Measurements from ENCODE around the gene DCST1. TPM values are rescaled to one million over a fixed set of nuclear protein-coding genes. Genes with fewer than 3 reads are reported as not detected.

The DCST1 gene
- total and polyA plus RNA-seq, 2 donors (not counting 1 experiment from before 2014, with no cell fraction given) = 0.22 TPM; not detected in 1

DNA sequence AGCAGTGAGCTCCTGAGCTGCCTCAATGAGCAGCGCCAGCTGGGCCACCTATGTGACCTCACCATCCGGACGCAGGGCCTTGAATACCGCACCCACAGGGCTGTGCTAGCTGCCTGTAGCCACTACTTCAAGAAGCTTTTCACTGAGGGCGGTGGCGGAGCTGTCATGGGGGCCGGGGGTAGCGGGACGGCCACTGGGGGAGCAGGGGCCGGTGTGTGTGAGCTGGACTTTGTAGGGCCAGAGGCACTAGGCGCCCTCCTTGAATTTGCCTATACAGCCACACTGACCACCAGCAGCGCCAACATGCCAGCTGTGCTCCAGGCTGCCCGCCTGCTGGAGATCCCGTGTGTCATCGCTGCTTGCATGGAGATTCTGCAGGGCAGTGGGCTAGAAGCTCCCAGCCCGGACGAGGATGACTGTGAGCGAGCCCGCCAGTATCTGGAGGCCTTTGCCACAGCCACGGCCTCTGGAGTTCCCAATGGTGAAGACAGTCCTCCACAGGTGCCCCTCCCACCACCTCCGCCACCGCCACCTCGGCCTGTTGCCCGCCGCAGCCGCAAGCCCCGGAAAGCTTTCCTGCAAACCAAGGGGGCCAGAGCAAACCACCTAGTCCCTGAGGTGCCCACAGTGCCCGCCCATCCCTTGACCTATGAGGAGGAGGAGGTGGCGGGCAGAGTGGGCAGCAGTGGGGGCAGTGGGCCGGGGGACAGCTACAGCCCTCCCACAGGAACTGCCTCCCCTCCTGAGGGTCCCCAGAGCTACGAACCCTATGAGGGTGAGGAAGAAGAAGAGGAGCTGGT, 18.7 kb upstream of the DCST1 start:
- DNase-seq (no peak), ATAC-seq (ENCODE audit: low read depth) (no peak)
- peaks cover 12% of the 10 kb centered on the region for H4K20me1 ChIP-seq (ENCODE audit: control insufficient read depth, insufficient read depth, low read length, poor library complexity, severe bottlenecking)
- peaks cover 0 to 2% (median 0%) of the 10 kb centered on the region in 3 donors for H3K9me3 ChIP-seq (ENCODE audit: control extremely low read depth in 1 of 3, control insufficient read depth in 2 of 3, insufficient read depth in 1 of 3, low read length in 2 of 3)
- H3K4me1 ChIP-seq (ENCODE audit: control insufficient read depth in 2 of 2, insufficient read depth in 2 of 2, low read length in 2 of 2) = peaks cover 77 to 91% of the 10 kb centered on the region in 2 donors
- peak overlapping the region in 1 of 2 donors; percentile 89 for H3K27ac ChIP-seq (ENCODE audit: low read length in 2 of 2)
- H2AFZ ChIP-seq (ENCODE audit: insufficient read depth, low read depth, low read length, poor library complexity, severe bottlenecking) = no peak overlapping the region
- H3K4me3 ChIP-seq (ENCODE audit: control extremely low read depth in 1 of 5, extremely low read depth in 1 of 5, insufficient read depth in 1 of 5, low read depth in 2 of 5, low read length in 4 of 5) = no peak overlapping the region
- H3K9ac ChIP-seq (ENCODE audit: low read length) = no peak overlapping the region
- intact Hi-C loops (cut with micrococcal nuclease) = no loop called here
- peaks cover 0 to 24% of the 10 kb centered on the region in 2 experiments for H3K36me3 ChIP-seq (replicated peaks in 1 of 2; ENCODE audit: control extremely low read depth in 1 of 2, control insufficient read depth in 1 of 2, extremely low read depth in 1 of 2, insufficient read depth in 2 of 2, low read length in 1 of 2)
- CTCF ChIA-PET = interaction anchor here (0.7 to 17.4 kb wide), 10 partner anchors 15 to 455 kb away, joined by 3 to 295 read pairs (median 28); partner anchors contain the start of genes CKS1B, FLAD1, LENEP and PYGO2
- peaks cover 84% of the 10 kb centered on the region for H3K4me1 Mint-ChIP-seq
- no peak for TF ChIP-seq EZH2 (IDR thresholded peaks at IDR 0.05; ENCODE audit: borderline replicate concordance, insufficient read depth, low read depth, low read length, poor library complexity, severe bottlenecking)
- TF ChIP-seq, protein P1, sequence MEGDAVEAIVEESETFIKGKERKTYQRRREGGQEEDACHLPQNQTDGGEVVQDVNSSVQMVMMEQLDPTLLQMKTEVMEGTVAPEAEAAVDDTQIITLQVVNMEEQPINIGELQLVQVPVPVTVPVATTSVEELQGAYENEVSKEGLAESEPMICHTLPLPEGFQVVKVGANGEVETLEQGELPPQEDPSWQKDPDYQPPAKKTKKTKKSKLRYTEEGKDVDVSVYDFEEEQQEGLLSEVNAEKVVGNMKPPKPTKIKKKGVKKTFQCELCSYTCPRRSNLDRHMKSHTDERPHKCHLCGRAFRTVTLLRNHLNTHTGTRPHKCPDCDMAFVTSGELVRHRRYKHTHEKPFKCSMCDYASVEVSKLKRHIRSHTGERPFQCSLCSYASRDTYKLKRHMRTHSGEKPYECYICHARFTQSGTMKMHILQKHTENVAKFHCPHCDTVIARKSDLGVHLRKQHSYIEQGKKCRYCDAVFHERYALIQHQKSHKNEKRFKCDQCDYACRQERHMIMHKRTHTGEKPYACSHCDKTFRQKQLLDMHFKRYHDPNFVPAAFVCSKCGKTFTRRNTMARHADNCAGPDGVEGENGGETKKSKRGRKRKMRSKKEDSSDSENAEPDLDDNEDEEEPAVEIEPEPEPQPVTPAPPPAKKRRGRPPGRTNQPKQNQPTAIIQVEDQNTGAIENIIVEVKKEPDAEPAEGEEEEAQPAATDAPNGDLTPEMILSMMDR (IDR thresholded peaks at IDR 0.05) = no peak
- H3K79me2 ChIP-seq (ENCODE audit: control insufficient read depth, insufficient read depth, low read length) = peaks cover under 1% of the 10 kb centered on the region
- POLR2A ChIA-PET = interaction anchor here (4.4 to 6.0 kb wide), 2 partner anchors 13 to 40 kb away, joined by 32 to 74 read pairs; partner anchors contain the start of genes CKS1B and ZBTB7B
- H3K27ac Mint-ChIP-seq = peak overlapping the region; percentile 89
- no peaks in the 10 kb centered on the region for H3K9me3 Mint-ChIP-seq (ENCODE audit: insufficient read depth)
- H3K27me3 Mint-ChIP-seq = no peaks in the 10 kb centered on the region
- H3K27me3 ChIP-seq (replicated peaks in 1 of 4; ENCODE audit: control extremely low read depth in 1 of 4, control insufficient read depth in 3 of 4, insufficient read depth in 4 of 4, low read length in 3 of 4) = no peaks in the 10 kb centered on the region
- H3K4me3 Mint-ChIP-seq = no peak overlapping the region
- no peak overlapping the region for H3K4me2 ChIP-seq (replicated peaks; ENCODE audit: low read depth, low read length, poor library complexity, severe bottlenecking)
- 97% methylated on average over 21 of the region's 31 CpGs for WGBS (ENCODE audit: insufficient coverage)

Measured in B cell (primary cell).